Natural killer cell (primary cell): ENCODE results near the gene NEK1. TPM values are rescaled to one million over a fixed set of nuclear protein-coding genes. Genes with fewer than 3 reads are reported as not detected.
"Not testable (repeated sequence)": the region's sequence is repeated elsewhere in the genome, so short reads cannot be mapped to it uniquely, and the experiment has no call there.

Source experiments
- ATAC-seq, 3 donors: fragments of 150-1000 bp in 2 of 3; fragments of 200-7000 bp in 1 of 3; cut with Tn5 transposase; 1 replicate in 1 of 3; 2 replicates in 2 of 3; pipeline ENCODE4 v1.10.0; 2021; ENCODE audit warnings: mild to moderate bottlenecking in 2 of 3, moderate library complexity in 2 of 3
- DNase-seq, 2 donors: peaks; one replicate each; pipeline versions ENCODE4 v3.0.0 to v3.0.0-alpha.2; 2013 to 2021; ENCODE audit warnings: mixed read lengths in 1 of 2
- H3K27ac ChIP-seq: one replicate; pipeline ENCODE4 v1.5.1; 2013; ENCODE audit warnings: mild to moderate bottlenecking, low read length
- H3K27me3 ChIP-seq: one replicate; pipeline ENCODE4 v1.6.1; 2013; ENCODE audit warnings: low read length; ENCODE audit not compliant: control insufficient read depth, insufficient read depth
- H3K36me3 ChIP-seq: one replicate; pipeline ENCODE4 v1.6.1; 2013; ENCODE audit warnings: low read length; ENCODE audit not compliant: control insufficient read depth, insufficient read depth
- H3K4me1 ChIP-seq: one replicate; pipeline ENCODE4 v1.6.1; 2013; ENCODE audit warnings: low read length; ENCODE audit not compliant: control insufficient read depth, insufficient read depth
- H3K4me3 ChIP-seq: one replicate; pipeline ENCODE4 v1.5.1; 2013; ENCODE audit warnings: low read length
- H3K9me3 ChIP-seq: one replicate; pipeline ENCODE4 v1.6.1; 2013; ENCODE audit warnings: low read length; ENCODE audit not compliant: control insufficient read depth, insufficient read depth
- H3K27ac Mint-ChIP-seq, 2 donors: one replicate each; pipeline ENCODE4 v1.8.0; 2022; ENCODE audit warnings: mild to moderate bottlenecking in 2 of 2, mixed read lengths in 2 of 2, moderate library complexity in 1 of 2
- H3K27me3 Mint-ChIP-seq, 2 donors: one replicate each; pipeline ENCODE4 v1.8.0; 2022; ENCODE audit warnings: low read depth in 2 of 2, mixed read lengths in 2 of 2
- H3K36me3 Mint-ChIP-seq: one replicate; pipeline ENCODE4 v1.8.0; 2022; ENCODE audit warnings: mixed read lengths
- H3K4me1 Mint-ChIP-seq, 2 donors: one replicate each; pipeline ENCODE4 v1.8.0; 2022; ENCODE audit warnings: mixed read lengths in 2 of 2
- H3K4me3 Mint-ChIP-seq: one replicate; pipeline ENCODE4 v1.8.0; 2022; ENCODE audit warnings: mild to moderate bottlenecking, moderate library complexity, mixed read lengths
- H3K9me3 Mint-ChIP-seq, 2 donors: one replicate each; pipeline ENCODE4 v1.8.0; 2022; ENCODE audit warnings: mixed read lengths in 2 of 2
- WGBS: methylation state at CpG from one replicate; pipeline ENCODE4 v1.1.7; 2013; ENCODE audit warnings: missing lambda C conversion rate; ENCODE audit not compliant: insufficient coverage; 5-methylcytosine and 5-hydroxymethylcytosine counted together
- intact Hi-C: fragments of 100-400 bp; cut with micrococcal nuclease; formaldehyde crosslinking; loops from one replicate; pipeline ENCODE4 v1.14.2; 2022
- total RNA-seq, 4 donors: library from RNA; stranded (reverse); fragments of 120-200 nt in 1 of 4; gene quantifications; one replicate each; pipeline versions ENCODE4 v1.2.3 to v1.2.4, GENCODE V29; 2013 to 2022
- TF ChIP-seq, protein P1 (sequence below): fragments of 200-600 bp; IDR thresholded peaks from one replicate; pipeline ENCODE4 v1.8.0; 2022; ENCODE audit warnings: antibody characterized with exemption

NEK1 gene
- total RNA-seq, 3 donors from 2014 or later (not counting 1 experiment from before 2014, with no cell fraction given): 16.4 to 24.9 (median 19.0) TPM

DNA sequence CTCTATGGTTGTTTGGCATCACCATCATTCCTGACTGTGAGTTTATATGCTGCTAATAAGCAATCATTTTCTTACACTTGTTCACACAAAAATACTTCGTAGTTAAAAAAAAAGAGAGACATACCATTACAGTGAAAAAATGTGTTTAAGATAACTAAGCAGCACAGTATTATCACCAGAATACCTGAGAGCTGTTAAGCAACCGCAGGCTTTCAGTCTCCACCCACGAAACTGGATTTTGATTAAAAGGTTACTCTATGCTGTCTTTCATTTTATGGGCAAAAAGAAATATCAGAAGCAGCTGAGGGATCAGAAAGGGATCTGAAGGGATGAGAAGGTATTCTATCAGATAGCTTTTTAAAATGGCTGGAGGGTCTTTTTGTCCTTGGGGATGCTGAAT, 148.3 kb downstream of the NEK1 start:
- no peaks in the 10 kb centered on the region for H3K27me3 ChIP-seq
- intact Hi-C loops: no loop called here
- DNase-seq (no peak), ATAC-seq (no peak)
- 100% methylated on average over 3 of the region's 3 CpGs for WGBS
- no peak overlapping the region for H3K27ac Mint-ChIP-seq
- no peaks in the 10 kb centered on the region for H3K27me3 Mint-ChIP-seq
- H3K4me3 Mint-ChIP-seq: no peak overlapping the region
- H3K27ac ChIP-seq: no peak overlapping the region
- H3K4me3 ChIP-seq: no peak overlapping the region
- TF ChIP-seq, protein P1, sequence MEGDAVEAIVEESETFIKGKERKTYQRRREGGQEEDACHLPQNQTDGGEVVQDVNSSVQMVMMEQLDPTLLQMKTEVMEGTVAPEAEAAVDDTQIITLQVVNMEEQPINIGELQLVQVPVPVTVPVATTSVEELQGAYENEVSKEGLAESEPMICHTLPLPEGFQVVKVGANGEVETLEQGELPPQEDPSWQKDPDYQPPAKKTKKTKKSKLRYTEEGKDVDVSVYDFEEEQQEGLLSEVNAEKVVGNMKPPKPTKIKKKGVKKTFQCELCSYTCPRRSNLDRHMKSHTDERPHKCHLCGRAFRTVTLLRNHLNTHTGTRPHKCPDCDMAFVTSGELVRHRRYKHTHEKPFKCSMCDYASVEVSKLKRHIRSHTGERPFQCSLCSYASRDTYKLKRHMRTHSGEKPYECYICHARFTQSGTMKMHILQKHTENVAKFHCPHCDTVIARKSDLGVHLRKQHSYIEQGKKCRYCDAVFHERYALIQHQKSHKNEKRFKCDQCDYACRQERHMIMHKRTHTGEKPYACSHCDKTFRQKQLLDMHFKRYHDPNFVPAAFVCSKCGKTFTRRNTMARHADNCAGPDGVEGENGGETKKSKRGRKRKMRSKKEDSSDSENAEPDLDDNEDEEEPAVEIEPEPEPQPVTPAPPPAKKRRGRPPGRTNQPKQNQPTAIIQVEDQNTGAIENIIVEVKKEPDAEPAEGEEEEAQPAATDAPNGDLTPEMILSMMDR: no peak
- peaks cover 3% of the 10 kb centered on the region for H3K36me3 ChIP-seq
- H3K9me3 ChIP-seq: peaks cover 3% of the 10 kb centered on the region
- H3K4me1 Mint-ChIP-seq: no peaks in the 10 kb centered on the region
- H3K9me3 Mint-ChIP-seq: no peaks in the 10 kb centered on the region
- no peaks in the 10 kb centered on the region for H3K4me1 ChIP-seq
- peaks cover 11% of the 10 kb centered on the region for H3K36me3 Mint-ChIP-seq

DNA sequence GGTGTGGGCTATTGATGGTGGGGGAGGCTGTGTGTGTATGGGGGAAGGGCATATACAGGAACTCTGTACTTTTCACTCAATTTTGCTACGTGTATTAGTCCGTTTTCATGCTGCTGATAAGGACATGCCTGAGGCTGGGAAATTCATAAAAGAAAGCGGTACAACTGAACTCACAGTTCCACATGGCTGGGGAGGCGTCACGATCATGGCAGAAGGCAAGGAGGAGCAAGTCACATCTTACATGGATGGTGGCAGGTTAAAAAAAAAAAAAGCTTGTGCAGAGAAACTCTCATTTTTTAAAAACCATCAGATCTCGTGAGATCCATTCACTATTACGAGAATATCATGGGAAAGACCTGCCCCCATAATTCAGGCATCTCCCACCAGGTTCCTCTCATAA, 152.3 kb downstream of the NEK1 start:
- no peak for DNase-seq
- no peak for ATAC-seq
- WGBS: 96% methylated on average over 5 of the region's 7 CpGs
- TF ChIP-seq, protein P1: no peak
- Histone ChIP-seq H3K9me3 (peaks cover 3% of the 10 kb centered on the region), H3K4me1 (no peaks in the 10 kb centered on the region), H3K4me3 (no peak overlapping the region), H3K36me3 (peaks cover 3% of the 10 kb centered on the region), H3K27me3 (no peaks in the 10 kb centered on the region), H3K27ac (no peak overlapping the region)
- intact Hi-C loops: no loop called here
- Mint-ChIP-seq H3K27me3 (no peaks in the 10 kb centered on the region), H3K9me3 (no peaks in the 10 kb centered on the region), H3K27ac (no peak overlapping the region), H3K4me1 (no peaks in the 10 kb centered on the region), H3K4me3 (no peak overlapping the region), H3K36me3 (peaks cover 11% of the 10 kb centered on the region)

- ATAC-seq (no peak), DNase-seq (no peak)
- TF ChIP-seq, protein P1: no peak
- H3K27me3 ChIP-seq: no peaks in the 10 kb centered on the region
- peaks cover 3% of the 10 kb centered on the region for H3K9me3 ChIP-seq
- Mint-ChIP-seq H3K27ac (no peak overlapping the region), H3K4me1 (no peaks in the 10 kb centered on the region), H3K36me3 (peaks cover 11% of the 10 kb centered on the region), H3K9me3 (no peaks in the 10 kb centered on the region), H3K4me3 (no peak overlapping the region), H3K27me3 (no peaks in the 10 kb centered on the region)
- intact Hi-C loops: no loop called here
- peaks cover 3% of the 10 kb centered on the region for H3K36me3 ChIP-seq
- H3K4me3 ChIP-seq: no peak overlapping the region
- H3K4me1 ChIP-seq: no peaks in the 10 kb centered on the region
- no peak overlapping the region for H3K27ac ChIP-seq
These were observed 153.8 kb downstream of the NEK1 start for GRCh38 chr4:169458575-169458974.

DNA sequence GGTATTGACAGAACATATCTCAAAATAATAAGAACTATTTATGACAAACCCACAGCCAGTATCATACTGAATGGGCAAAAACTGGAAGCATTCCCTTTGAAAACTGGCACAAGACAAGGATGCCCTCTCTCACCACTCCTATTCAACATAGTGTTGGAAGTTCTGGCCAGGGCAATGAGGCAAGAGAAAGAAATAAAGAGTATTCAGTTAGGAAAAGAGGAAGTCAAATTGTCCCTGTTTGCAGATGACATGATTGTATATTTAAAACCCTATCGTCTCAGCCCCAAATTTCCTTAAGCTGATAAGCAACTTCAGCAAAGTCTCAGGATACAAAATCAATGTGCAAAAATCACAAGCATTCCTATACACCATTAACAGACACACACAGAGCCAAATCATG, 159.7 kb downstream of the NEK1 start:
- whole genome bisulfite sequencing: 33% methylated on average over 1 of the region's 1 CpG
- H3K9me3 ChIP-seq, H3K27ac Mint-ChIP-seq, DNase-seq, H3K27me3 ChIP-seq, H3K4me3 ChIP-seq, ATAC-seq, H3K27ac ChIP-seq, H3K4me1 Mint-ChIP-seq, intact Hi-C loops, H3K4me3 Mint-ChIP-seq, H3K36me3 Mint-ChIP-seq, H3K4me1 ChIP-seq, H3K36me3 ChIP-seq, H3K27me3 Mint-ChIP-seq, H3K9me3 Mint-ChIP-seq: not testable (repeated sequence)

GRCh38 chr4:169448935-169449334, 163.4 kb downstream of the NEK1 start:
- Mint-ChIP-seq H3K36me3 (peaks cover 14% of the 10 kb centered on the region), H3K9me3 (peaks cover 10 to 12% of the 10 kb centered on the region in 2 donors)
- H3K27me3 ChIP-seq, H3K36me3 ChIP-seq, H3K4me1 Mint-ChIP-seq, intact Hi-C loops, ATAC-seq, DNase-seq, H3K4me1 ChIP-seq, H3K27me3 Mint-ChIP-seq, H3K9me3 ChIP-seq, H3K27ac ChIP-seq, H3K4me3 ChIP-seq, H3K27ac Mint-ChIP-seq, H3K4me3 Mint-ChIP-seq: not testable (repeated sequence)
- WGBS: 87% methylated on average over 10 of the region's 10 CpGs
